Neutrophil (primary cell): ENCODE data around the gene GEMIN4.
A peak's percentile ranks its signal among the peaks of the same experiment; 100 is the strongest.

Experiments
- H3K27ac ChIP-seq: fragments of 200-600 bp; sonication (generic); 2 replicates; pipeline ENCODE4 v1.5.1; 2016; ENCODE audit warnings: mild to moderate bottlenecking, moderate library complexity
- H3K27me3 ChIP-seq: fragments of 200-600 bp; sonication (generic); 2 replicates; pipeline ENCODE4 v1.6.0; 2016; ENCODE audit warnings: mild to moderate bottlenecking
- H3K36me3 ChIP-seq: fragments of 200-600 bp; sonication (generic); 2 replicates; pipeline ENCODE4 v1.5.1; 2017
- H3K4me1 ChIP-seq, 2 experiments: fragments of 200-600 bp in 1 of 2; sonication (generic) in 1 of 2; 1 replicate in 1 of 2; 2 replicates in 1 of 2; pipeline versions ENCODE4 v1.5.1 to v1.6.1; 2013 to 2016; ENCODE audit warnings: low read depth in 1 of 2, low read length in 1 of 2, mild to moderate bottlenecking in 1 of 2, moderate library complexity in 1 of 2; ENCODE audit not compliant: control insufficient read depth in 1 of 2, insufficient read depth in 1 of 2
- H3K4me3 ChIP-seq, 2 experiments: fragments of 200-600 bp in 1 of 2; sonication (generic) in 1 of 2; 1 replicate in 1 of 2; 2 replicates in 1 of 2; pipeline ENCODE4 v1.5.1; 2013 to 2016; ENCODE audit warnings: low read depth in 1 of 2, low read length in 1 of 2, mild to moderate bottlenecking in 1 of 2, moderate library complexity in 1 of 2
- H3K9me3 ChIP-seq: fragments of 200-600 bp; sonication (generic); 2 replicates; pipeline ENCODE4 v1.5.1; 2016
- TF ChIP-seq, protein P1 (sequence below): fragments of 200-600 bp; sonication (generic); IDR thresholded peaks from 2 replicates; pipeline ENCODE4 v1.5.1; 2016; ENCODE audit warnings: antibody characterized with exemption

Gene GEMIN4

DNA sequence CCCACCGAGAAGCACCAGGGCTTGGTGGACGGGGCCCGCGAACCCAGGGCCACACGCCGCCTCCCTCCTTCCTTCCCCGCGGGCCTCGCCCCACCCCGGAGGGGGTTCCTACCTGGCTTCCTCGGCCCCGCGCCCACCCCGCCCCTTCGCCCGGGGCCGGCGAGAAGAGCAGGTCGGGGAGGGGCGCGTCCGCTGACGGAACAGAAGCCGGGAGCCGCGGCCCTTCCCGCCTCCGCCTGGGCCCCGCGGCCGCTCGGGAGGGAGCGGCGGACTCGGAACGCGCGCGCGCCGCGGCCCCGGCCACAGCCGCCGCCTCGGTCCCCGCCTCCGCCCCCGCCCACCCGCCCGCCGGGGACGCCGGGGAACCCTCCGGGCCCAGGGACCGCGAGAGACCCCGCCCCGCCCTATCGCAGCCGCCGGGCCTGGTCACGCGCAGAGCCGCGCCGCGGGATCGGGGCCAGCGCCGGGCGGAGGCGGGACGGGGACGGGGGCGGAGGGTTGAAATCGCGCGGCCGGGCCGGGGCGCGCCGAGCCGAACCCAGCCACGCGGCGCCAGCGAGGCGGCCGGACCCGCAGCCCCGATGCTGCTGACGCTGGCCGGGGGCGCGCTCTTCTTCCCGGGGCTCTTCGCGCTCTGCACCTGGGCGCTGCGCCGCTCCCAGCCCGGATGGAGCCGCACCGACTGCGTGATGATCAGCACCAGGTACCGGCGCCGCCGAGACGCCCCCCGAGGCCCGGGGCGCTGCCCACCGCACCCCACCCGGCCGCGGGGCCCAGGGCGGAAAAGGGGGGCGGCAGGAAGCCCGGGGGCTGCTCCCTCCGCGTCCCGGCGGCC, 19.8 kb downstream of the GEMIN4 start, which contains the start of gene TLCD3A:
TSS of gene TLCD3A (plus strand) at position 530 of the 835 bp plus-strand sequence. CDS start at position 582, 52 bp downstream.
- Histone ChIP-seq H3K27me3 (peaks cover 42% of the 10 kb centered on the region), H3K36me3 (no peaks in the 10 kb centered on the region), H3K4me1 (peaks cover 20% of the 10 kb centered on the region in 2 experiments), H3K27ac (no peak within 1 kb of the TSS), H3K4me3 (peak within 1 kb of the TSS; percentile 55 to 72), H3K9me3 (no peaks in the 10 kb centered on the region)
- TF ChIP-seq, protein P1, sequence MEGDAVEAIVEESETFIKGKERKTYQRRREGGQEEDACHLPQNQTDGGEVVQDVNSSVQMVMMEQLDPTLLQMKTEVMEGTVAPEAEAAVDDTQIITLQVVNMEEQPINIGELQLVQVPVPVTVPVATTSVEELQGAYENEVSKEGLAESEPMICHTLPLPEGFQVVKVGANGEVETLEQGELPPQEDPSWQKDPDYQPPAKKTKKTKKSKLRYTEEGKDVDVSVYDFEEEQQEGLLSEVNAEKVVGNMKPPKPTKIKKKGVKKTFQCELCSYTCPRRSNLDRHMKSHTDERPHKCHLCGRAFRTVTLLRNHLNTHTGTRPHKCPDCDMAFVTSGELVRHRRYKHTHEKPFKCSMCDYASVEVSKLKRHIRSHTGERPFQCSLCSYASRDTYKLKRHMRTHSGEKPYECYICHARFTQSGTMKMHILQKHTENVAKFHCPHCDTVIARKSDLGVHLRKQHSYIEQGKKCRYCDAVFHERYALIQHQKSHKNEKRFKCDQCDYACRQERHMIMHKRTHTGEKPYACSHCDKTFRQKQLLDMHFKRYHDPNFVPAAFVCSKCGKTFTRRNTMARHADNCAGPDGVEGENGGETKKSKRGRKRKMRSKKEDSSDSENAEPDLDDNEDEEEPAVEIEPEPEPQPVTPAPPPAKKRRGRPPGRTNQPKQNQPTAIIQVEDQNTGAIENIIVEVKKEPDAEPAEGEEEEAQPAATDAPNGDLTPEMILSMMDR, result no peak

GRCh38 chr17:731644-732066, 20.4 kb downstream of the GEMIN4 start:
- peaks cover 26 to 27% of the 10 kb centered on the region in 2 experiments for H3K4me1 ChIP-seq
- H3K36me3 ChIP-seq, result no peaks in the 10 kb centered on the region
- no peaks in the 10 kb centered on the region for H3K9me3 ChIP-seq
- H3K4me3 ChIP-seq, result peak overlapping the region; percentile 55 to 72
- no peak overlapping the region for H3K27ac ChIP-seq
- peaks cover 42% of the 10 kb centered on the region for H3K27me3 ChIP-seq
- TF ChIP-seq, protein P1, result no peak

- Histone ChIP-seq H3K27ac (no peak overlapping the region), H3K27me3 (peaks cover 38% of the 10 kb centered on the region), H3K4me1 (peaks cover 37 to 39% of the 10 kb centered on the region in 2 experiments), H3K4me3 (no peak overlapping the region), H3K36me3 (no peaks in the 10 kb centered on the region), H3K9me3 (no peaks in the 10 kb centered on the region)
- TF ChIP-seq, protein P1, result no peak
These were observed 23.2 kb downstream of the GEMIN4 start for GRCh38 chr17:728911-729310.

DNA sequence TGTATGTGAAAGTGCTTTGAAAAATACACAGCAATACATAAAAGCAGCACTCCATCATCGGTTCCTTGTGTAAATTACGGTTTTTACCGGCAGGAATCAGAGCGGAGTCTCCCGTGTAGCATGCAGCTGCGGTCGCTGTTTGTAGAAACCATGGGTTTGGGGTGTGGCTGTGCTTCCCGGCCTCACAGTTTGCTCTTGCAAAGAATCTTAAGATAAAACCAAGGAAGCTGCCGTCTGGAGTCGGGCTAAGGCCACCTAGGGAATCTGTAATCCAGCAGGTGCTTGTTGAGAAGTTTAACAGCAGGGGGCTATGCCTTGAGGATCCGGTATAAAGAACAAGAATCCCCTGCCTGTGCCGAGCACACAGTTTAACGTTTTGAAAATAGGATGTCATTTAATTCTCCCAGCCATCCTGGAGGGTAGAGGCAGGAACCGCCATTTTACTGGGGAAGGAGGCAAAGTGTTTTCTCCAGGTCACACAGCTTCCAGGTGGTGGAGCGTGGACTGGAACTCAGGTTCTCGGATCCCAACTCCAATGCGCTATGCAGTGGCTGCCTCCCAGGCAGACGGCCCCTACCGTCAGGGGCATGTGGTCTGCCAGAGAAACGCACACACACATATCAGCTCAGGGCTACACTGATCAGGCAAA, 25.7 kb downstream of the GEMIN4 start:
- Histone ChIP-seq H3K4me1 (peaks cover 21 to 27% of the 10 kb centered on the region in 2 experiments), H3K36me3 (no peaks in the 10 kb centered on the region), H3K27me3 (peaks cover 12% of the 10 kb centered on the region), H3K4me3 (peak overlapping the region in 1 of 2 experiments; percentile 29), H3K9me3 (no peaks in the 10 kb centered on the region), H3K27ac (peak overlapping the region; percentile 80)
- TF ChIP-seq, protein P1, result no peak

DNA sequence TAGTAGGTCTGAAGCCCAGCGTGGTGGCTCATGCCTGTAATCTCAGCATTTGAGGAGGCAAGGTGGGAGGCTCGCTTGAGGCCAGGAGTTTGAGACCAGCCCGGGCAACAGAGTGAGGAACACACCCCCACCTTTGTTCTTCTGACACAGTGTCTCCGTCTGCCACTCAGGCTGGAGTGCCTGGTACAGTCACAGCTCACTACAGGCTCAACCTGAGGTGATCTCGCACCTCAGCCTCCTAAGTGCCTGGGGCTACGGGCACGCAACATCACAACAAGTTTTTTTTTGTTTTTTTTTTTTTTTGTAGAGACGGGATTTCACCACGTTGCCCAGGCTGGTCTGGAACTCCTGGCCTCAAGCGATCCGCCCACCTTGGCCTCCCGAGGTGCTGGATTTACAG, 26.3 kb downstream of the GEMIN4 start:
- no peaks in the 10 kb centered on the region for H3K9me3 ChIP-seq
- no peaks in the 10 kb centered on the region for H3K36me3 ChIP-seq
- peaks cover 19 to 23% of the 10 kb centered on the region in 2 experiments for H3K4me1 ChIP-seq
- peaks cover 6% of the 10 kb centered on the region for H3K27me3 ChIP-seq
- H3K27ac ChIP-seq, result peak overlapping the region; percentile 80
- no peak overlapping the region for H3K4me3 ChIP-seq
- TF ChIP-seq, protein P1, result no peak
